Kidney capillary endothelial cell (primary cell): ENCODE results near the gene SARS2.
"Not testable (repeated sequence)": the region's sequence is repeated elsewhere in the genome, so short reads cannot be mapped to it uniquely, and the experiment has no call there.

Source experiments
- DNase-seq: peaks from one replicate; pipeline ENCODE4 v3.0.0-alpha.2; 2018; ENCODE audit warnings: low spot score

SARS2 gene

GRCh38 chr19:38929929-38930775, at the start of gene SARS2:
Gene SARS2, minus strand, starts transcription at chr19:38930763. Its CDS starts 27 bp downstream, at chr19:38930736.
- DNase-seq, result peak; percentile 94

GRCh38 chr19:38979812-38980211, 49.2 kb upstream of the SARS2 start:
- DNase-seq, result no peak

- DNase-seq, result no peak
Observed at GRCh38 chr19:38978326-38978689, 47.7 kb upstream of the SARS2 start.

- peak; percentile 41 for DNase-seq
Observed at GRCh38 chr19:38977445-38978325, 47.1 kb upstream of the SARS2 start.

- peak; percentile 10 for DNase-seq
Observed at GRCh38 chr19:38975861-38976271, 45.3 kb upstream of the SARS2 start.

- DNase-seq, result peak; percentile 10
Observed at GRCh38 chr19:38975214-38975860, 44.8 kb upstream of the SARS2 start, which contains the start of gene FBXO17. Gene FBXO17, minus strand, starts transcription at chr19:38975742. Its CDS starts 25,423 bp downstream, at chr19:38950319.

- DNase-seq, result peak; percentile 30
Observed at GRCh38 chr19:38974624-38975213, 44.2 kb upstream of the SARS2 start.

GRCh38 chr19:38971672-38972071, 41.1 kb upstream of the SARS2 start:
- no peak for DNase-seq

- DNase-seq, result no peak
Observed at GRCh38 chr19:38970664-38971532, 40.3 kb upstream of the SARS2 start.

- not testable (repeated sequence) for DNase-seq
Observed at GRCh38 chr19:38966149-38966548, 35.6 kb upstream of the SARS2 start.

GRCh38 chr19:38964738-38965137, 34.2 kb upstream of the SARS2 start:
- no peak for DNase-seq

GRCh38 chr19:38959618-38960017, 29.1 kb upstream of the SARS2 start:
- no peak for DNase-seq

- DNase-seq, result no peak
Observed at GRCh38 chr19:38958301-38958700, 27.7 kb upstream of the SARS2 start.

GRCh38 chr19:38956264-38956663, 25.7 kb upstream of the SARS2 start:
- no peak for DNase-seq

GRCh38 chr19:38953677-38954076, 23.1 kb upstream of the SARS2 start:
- DNase-seq, result no peak

- no peak for DNase-seq
Observed at GRCh38 chr19:38952395-38953165, 22.0 kb upstream of the SARS2 start.

GRCh38 chr19:38951187-38951586, 20.6 kb upstream of the SARS2 start:
- no peak for DNase-seq

GRCh38 chr19:38949580-38950367, 19.2 kb upstream of the SARS2 start:
- DNase-seq, result peak; percentile 77
